ENCODE data around the gene PCGF6.

DNA sequence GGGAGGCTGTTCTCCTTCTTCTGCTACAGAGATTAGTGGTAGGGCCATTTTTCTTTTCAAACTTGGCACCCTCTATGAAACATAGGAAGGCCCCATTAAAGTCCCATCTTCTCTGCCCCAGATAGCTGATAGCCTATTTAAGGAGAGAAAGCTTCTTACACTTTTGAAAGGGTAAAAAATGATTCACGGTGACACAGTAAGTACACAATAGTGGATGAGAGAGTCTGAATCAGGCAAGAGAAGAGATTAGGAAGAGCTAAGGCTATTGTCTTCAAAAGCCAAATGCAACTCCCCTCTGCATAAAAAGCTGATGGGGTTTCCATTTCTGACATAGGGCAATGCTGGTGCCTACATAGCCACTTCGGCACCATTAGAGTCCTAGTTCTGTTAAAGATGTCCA is 70.4 kb downstream of the PCGF6 start:
- TF ChIP-seq CTCF (IDR thresholded peaks at IDR 0.05; ENCODE audit: poor library complexity) = no peak
- TF ChIP-seq EZH2 (IDR thresholded peaks at IDR 0.05; ENCODE audit: borderline replicate concordance) = no peak
- TF ChIP-seq EZH2phosphoT487 (IDR thresholded peaks at IDR 0.05; ENCODE audit: low read depth, severe bottlenecking, unreplicated experiment) = no peak
